HEK293 (cell line): Measurements from ENCODE around the gene CCK.

Source experiments
- CTCF ChIA-PET: fragments of 350-600 bp; formaldehyde crosslinking; extraction: SDS; loops from one replicate; lab custom pipeline; 2021; ENCODE audit warnings: antibody characterized with exemption; lab: Yijun Ruan, JAX
- POLR2A ChIA-PET: fragments of 300-600 bp; formaldehyde crosslinking; extraction: SDS; loops from one replicate; lab custom pipeline; 2020; ENCODE audit warnings: antibody characterized with exemption, inconsistent platforms; lab: Yijun Ruan, JAX
- H3K27ac ChIP-seq: fragments of 200-500 bp; sonication (Bioruptor generic); 2 replicates; pipeline ENCODE4 v1.5.1; 2014; ENCODE audit warnings: low read depth, low read length, control low read depth, inconsistent platforms; ENCODE audit errors: extremely low read depth
- H3K36me3 ChIP-seq, 2 experiments: fragments of 200-500 bp in 1 of 2; sonication (Bioruptor generic) in 1 of 2; 1 replicate in 1 of 2; 2 replicates in 1 of 2; pipeline ENCODE4 v1.5.1; 2014 to 2017; ENCODE audit warnings: inconsistent platforms in 2 of 2, low read length in 2 of 2; ENCODE audit not compliant: control insufficient read depth in 2 of 2, insufficient read depth in 1 of 2
- H3K4me1 ChIP-seq: fragments of 200-500 bp; sonication (Bioruptor generic); 2 replicates; pipeline ENCODE4 v1.5.1; 2014; ENCODE audit warnings: mild to moderate bottlenecking, low read length, inconsistent platforms; ENCODE audit not compliant: control insufficient read depth, insufficient read depth
- H3K4me3 ChIP-seq: 2 replicates; pipeline ENCODE4 v1.5.1; 2011; ENCODE audit warnings: low read depth, mild to moderate bottlenecking, control low read depth, low read length, moderate library complexity
- H3K9me3 ChIP-seq: fragments of 200-500 bp; sonication (Bioruptor generic); 2 replicates; pipeline ENCODE4 v1.5.1; 2014; ENCODE audit warnings: low read depth, low read length, inconsistent platforms; ENCODE audit not compliant: control insufficient read depth, insufficient read depth
- EGR2 ChIP-seq: fragments of 450-650 bp; formaldehyde crosslinking; IDR thresholded peaks from 2 replicates; pipeline ENCODE4 v1.5.1; 2016; ENCODE audit warnings: low read depth, missing biosample characterization, missing genetic modification characterization
- PRDM2 ChIP-seq: fragments of 450-650 bp; formaldehyde crosslinking; IDR thresholded peaks from 2 replicates; pipeline ENCODE4 v1.5.1; 2016; ENCODE audit warnings: missing biosample characterization, missing genetic modification characterization, borderline replicate concordance
- PRDM4 ChIP-seq: fragments of 450-650 bp; formaldehyde crosslinking; IDR thresholded peaks from 2 replicates; pipeline ENCODE4 v1.5.1; 2017; ENCODE audit warnings: missing biosample characterization, missing genetic modification characterization
- SP3 ChIP-seq: fragments of 450-650 bp; formaldehyde crosslinking; IDR thresholded peaks from 2 replicates; pipeline ENCODE4 v1.5.1; 2016; ENCODE audit warnings: missing biosample characterization, missing genetic modification characterization
- SP7 ChIP-seq: fragments of 450-650 bp; formaldehyde crosslinking; IDR thresholded peaks from 2 replicates; pipeline ENCODE4 v1.5.1; 2016; ENCODE audit warnings: missing biosample characterization, missing genetic modification characterization
- ZBTB26 ChIP-seq: fragments of 450-650 bp; formaldehyde crosslinking; optimal IDR thresholded peaks from 2 replicates; pipeline ENCODE3; 2016; ENCODE audit warnings: missing biosample characterization, mild to moderate bottlenecking, missing genetic modification characterization
- ZFP37 ChIP-seq: fragments of 450-650 bp; formaldehyde crosslinking; IDR thresholded peaks from 2 replicates; pipeline ENCODE4 v1.5.1; 2016; ENCODE audit warnings: missing biosample characterization, missing genetic modification characterization
- ZFP41 ChIP-seq: fragments of 450-650 bp; formaldehyde crosslinking; IDR thresholded peaks from 2 replicates; pipeline ENCODE4 v1.5.1; 2016; ENCODE audit warnings: missing biosample characterization, missing genetic modification characterization, borderline replicate concordance
- ZNF121 ChIP-seq: fragments of 450-650 bp; formaldehyde crosslinking; IDR thresholded peaks from 2 replicates; pipeline ENCODE4 v1.5.1; 2016; ENCODE audit warnings: missing biosample characterization, missing genetic modification characterization
- ZNF239 ChIP-seq: fragments of 450-650 bp; formaldehyde crosslinking; IDR thresholded peaks from 2 replicates; pipeline ENCODE4 v1.5.1; 2016; ENCODE audit warnings: missing biosample characterization, missing genetic modification characterization
- ZNF274 ChIP-seq, 2 experiments: fragments of 200-500 bp in 1 of 2; fragments of 450-650 bp in 1 of 2; sonication (Bioruptor generic) in 1 of 2; formaldehyde crosslinking in 1 of 2; IDR thresholded peaks; 2 replicates each; pipeline versions ENCODE4 v1.5.1 to v1.6.1; 2014 to 2016; ENCODE audit warnings: borderline replicate concordance in 1 of 2, inconsistent platforms in 1 of 2, low read length in 1 of 2, missing biosample characterization in 1 of 2, missing genetic modification characterization in 1 of 2
- ZNF544 ChIP-seq: fragments of 450-650 bp; formaldehyde crosslinking; IDR thresholded peaks from 2 replicates; pipeline ENCODE4 v1.5.0; 2017; ENCODE audit warnings: missing biosample characterization, missing genetic modification characterization
- ZNF626 ChIP-seq: fragments of 450-650 bp; sonication (Bioruptor Pico); formaldehyde crosslinking; IDR thresholded peaks from 2 replicates; pipeline ENCODE4 v1.5.1; 2018; ENCODE audit warnings: missing biosample characterization, missing genetic modification characterization, inconsistent platforms
- ZNF776 ChIP-seq: fragments of 450-650 bp; formaldehyde crosslinking; IDR thresholded peaks from 2 replicates; pipeline ENCODE4 v1.5.0; 2017; ENCODE audit warnings: missing biosample characterization, missing genetic modification characterization, borderline replicate concordance
- ZSCAN18 ChIP-seq: fragments of 450-650 bp; formaldehyde crosslinking; IDR thresholded peaks from 2 replicates; pipeline ENCODE4 v1.5.1; 2016; ENCODE audit warnings: missing biosample characterization, missing genetic modification characterization

The CCK gene

GRCh38 chr3:42275217-42275616, 9.2 kb upstream of the CCK start:
- CTCF ChIA-PET, result interaction anchor here (0.6 kb wide), 1 partner anchor 175 kb away, joined by 3 read pairs; no protein-coding TSS in a partner anchor

More at GRCh38 chr3:42275217-42275616, 9.2 kb upstream of the CCK start:
- no peak overlapping the region for H3K27ac ChIP-seq
- H3K36me3 ChIP-seq, result no peaks in the 10 kb centered on the region
- H3K4me1 ChIP-seq, result no peaks in the 10 kb centered on the region
- H3K9me3 ChIP-seq, result no peaks in the 10 kb centered on the region
- no peak for TF ChIP-seq EGR2 (tag by site-specific recombination)
- no peak for TF ChIP-seq ZFP37 (tag by site-specific recombination)
- TF ChIP-seq ZNF776 (tag by site-specific recombination), result no peak
- no peak for TF ChIP-seq ZNF544 (tag by site-specific recombination)
- no peak for TF ChIP-seq ZNF121 (tag by site-specific recombination)
- no peak for TF ChIP-seq ZNF626 (tag by site-specific recombination)
- TF ChIP-seq SP3 (tag by site-specific recombination), result no peak
- TF ChIP-seq PRDM4 (tag by site-specific recombination), result no peak
- TF ChIP-seq ZNF239 (tag by site-specific recombination), result no peak
- TF ChIP-seq PRDM2 (tag by site-specific recombination), result no peak
- no peak for TF ChIP-seq SP7 (tag by site-specific recombination)
- no peak for TF ChIP-seq ZSCAN18 (tag by site-specific recombination)
- TF ChIP-seq ZBTB26 (tag by site-specific recombination), result no peak
- no peak for TF ChIP-seq ZNF274 (IDR thresholded peaks at IDR 0.05; ENCODE audit: low read length)
- no peak for TF ChIP-seq ZNF274 (tag by site-specific recombination; IDR thresholded peaks at IDR 0.05; ENCODE audit: borderline replicate concordance)
- no peak for TF ChIP-seq ZFP41 (tag by site-specific recombination)
- no peak overlapping the region for H3K4me3 ChIP-seq
- POLR2A ChIA-PET, result no interaction called here
